Left lobe of liver (tissue), 1 donor: ENCODE measurements around the gene SHH. TPM values are rescaled to one million over a fixed set of nuclear protein-coding genes. Genes with fewer than 3 reads are reported as not detected.

Experiments
- total RNA-seq: library from RNA; stranded (reverse); gene quantifications from one replicate; pipeline ENCODE4 v1.2.1, GENCODE V29; 2021
- donor health status: DM: no; HTN: yes; CAD: no.

SHH gene
- total RNA-seq, 1 donor from 2014 or later = 17.1 TPM

Other genes starting within 250 kb of the SHH start
- 40.6 TPM for gene RBM33, start 167.8 kb downstream of the SHH start, total RNA-seq